Endothelial cell of umbilical vein (primary cell): ENCODE measurements around the gene PLCH1. TPM values are rescaled to one million over a fixed set of nuclear protein-coding genes. Genes with fewer than 3 reads are reported as not detected.

Source experiments
- BruUV-seq: library from RNA; stranded (reverse); fragments of 400-500 nt; replicated peaks from 2 replicates; lab custom pipeline; 2021; lab: Mats Ljungman, UMichigan
- CTCF ChIA-PET: fragments of 300-600, 350-600 bp; sonication (Branson Sonifier 250); formaldehyde crosslinking; loops from one replicate; lab custom pipeline; 2021; ENCODE audit warnings: antibody characterized with exemption, inconsistent platforms; lab: Charles Lee
- POLR2A ChIA-PET: fragments of 300-600, 350-600 bp; sonication (Branson Sonifier 250); formaldehyde crosslinking; loops from one replicate; lab custom pipeline; 2021; ENCODE audit warnings: antibody characterized with exemption, inconsistent platforms; lab: Charles Lee
- DNase-seq: peaks from one replicate; pipeline ENCODE4 v3.0.0-alpha.2; 2011; ENCODE audit warnings: low read depth, low spot score
- FAIRE-seq: peaks from 2 replicates; lab custom pipeline; 2011; peaks lifted over from hg19 to GRCh38; lab: Jason Lieb, UNC
- H2AFZ ChIP-seq: 2 replicates; pipeline ENCODE4 v1.6.0; 2012; ENCODE audit warnings: low read depth, low read length, control low read depth, inconsistent platforms
- H3K27ac ChIP-seq: 2 replicates; pipeline ENCODE4 v1.5.1; 2011; ENCODE audit warnings: low read depth, mild to moderate bottlenecking, control low read depth, low read length, moderate library complexity; ENCODE audit not compliant: insufficient read depth
- H3K27me3 ChIP-seq, 2 experiments: 2 replicates each; pipeline versions ENCODE4 v1.6.0 to v1.6.1; 2011; ENCODE audit warnings: low read length in 2 of 2, mixed read lengths in 1 of 2; ENCODE audit not compliant: control insufficient read depth in 2 of 2, insufficient read depth in 2 of 2
- H3K36me3 ChIP-seq, 2 experiments: 2 replicates in 1 of 2; 3 replicates in 1 of 2; pipeline ENCODE4 v1.5.1; 2011; ENCODE audit warnings: low read length in 2 of 2, mild to moderate bottlenecking in 1 of 2, moderate library complexity in 1 of 2; ENCODE audit not compliant: control insufficient read depth in 2 of 2, insufficient read depth in 2 of 2; ENCODE audit errors: extremely low read depth in 1 of 2
- H3K4me1 ChIP-seq: 3 replicates; pipeline ENCODE4 v1.5.1; 2011; ENCODE audit warnings: mild to moderate bottlenecking, low read length; ENCODE audit not compliant: control insufficient read depth, insufficient read depth; ENCODE audit errors: extremely low read depth
- H3K4me2 ChIP-seq: 2 replicates; pipeline ENCODE4 v1.6.1; 2011; ENCODE audit warnings: low read length, control low read depth, mixed read lengths; ENCODE audit not compliant: insufficient read depth
- H3K4me3 ChIP-seq, 3 experiments: fragments of 200-600 bp in 1 of 3; sonication (generic), shearing (Covaris generic) in 1 of 3; replicated peaks in 1 of 3; 2 replicates each; pipeline ENCODE4 v1.5.1; 2011 to 2016; ENCODE audit warnings: control low read depth in 3 of 3, low read length in 3 of 3, mild to moderate bottlenecking in 2 of 3, inconsistent platforms in 1 of 3, low read depth in 1 of 3, moderate library complexity in 1 of 3; ENCODE audit not compliant: insufficient read depth in 1 of 3
- H3K79me2 ChIP-seq: 2 replicates; pipeline ENCODE4 v1.6.0; 2012; ENCODE audit warnings: low read length, inconsistent platforms; ENCODE audit not compliant: control insufficient read depth, insufficient read depth
- H3K9ac ChIP-seq: replicated peaks from 2 replicates; pipeline ENCODE3; 2011; ENCODE audit warnings: low read length, control low read depth; ENCODE audit not compliant: insufficient read depth; ENCODE audit errors: extremely low read depth
- H3K9me1 ChIP-seq: replicated peaks from 3 replicates; pipeline ENCODE4 v1.6.0; 2011; ENCODE audit warnings: mild to moderate bottlenecking, low read length; ENCODE audit not compliant: control insufficient read depth, insufficient read depth; ENCODE audit errors: extremely low read depth
- H3K9me3 ChIP-seq: replicated peaks from 2 replicates; pipeline ENCODE4 v1.5.1; 2012; ENCODE audit warnings: low read length, inconsistent platforms; ENCODE audit not compliant: control insufficient read depth, insufficient read depth
- H4K20me1 ChIP-seq: replicated peaks from 2 replicates; pipeline ENCODE3; 2011; ENCODE audit warnings: mild to moderate bottlenecking, low read length; ENCODE audit not compliant: control insufficient read depth, insufficient read depth; ENCODE audit errors: extremely low read depth
- EZH2 ChIP-seq: IDR thresholded peaks from 2 replicates; pipeline ENCODE4 v1.6.1; 2012; ENCODE audit warnings: borderline replicate concordance, low read depth, mild to moderate bottlenecking, moderate library complexity, low read length, inconsistent platforms; ENCODE audit not compliant: severe bottlenecking
- FOS ChIP-seq: IDR thresholded peaks from 2 replicates; pipeline ENCODE4 v1.6.1; 2011; ENCODE audit warnings: mild to moderate bottlenecking, low read length, moderate library complexity, borderline replicate concordance; ENCODE audit not compliant: insufficient read depth
- GATA2 ChIP-seq: IDR thresholded peaks from 2 replicates; pipeline ENCODE4 v1.7.0; 2011; ENCODE audit warnings: low read depth, mild to moderate bottlenecking, moderate library complexity, mixed read lengths, low read length; ENCODE audit not compliant: insufficient read length, insufficient read depth
- JUN ChIP-seq: IDR thresholded peaks from 2 replicates; pipeline ENCODE4 v1.6.1; 2011; ENCODE audit warnings: borderline replicate concordance, low read depth; ENCODE audit not compliant: insufficient read length, insufficient read depth
- MYC ChIP-seq: IDR thresholded peaks from one replicate; pipeline ENCODE4 v1.6.1; 2011; ENCODE audit warnings: mild to moderate bottlenecking, low read depth, low read length
- POLR2A ChIP-seq: IDR thresholded peaks from 2 replicates; pipeline ENCODE4 v1.6.1; 2012; ENCODE audit warnings: low read depth, mild to moderate bottlenecking, control low read depth, low read length
- POLR2AphosphoS5 ChIP-seq: IDR thresholded peaks from 2 replicates; pipeline ENCODE4 v1.6.1; 2012; ENCODE audit warnings: low read depth, mild to moderate bottlenecking, control low read depth, low read length, moderate library complexity; ENCODE audit not compliant: insufficient read depth
- dilution Hi-C: fragments of 300-500 bp; cut with MboI; formaldehyde crosslinking; loops from one replicate; pipeline ENCODE4 v1.15.0; 2019; ENCODE audit warnings: low sequenced_read_pairs; ENCODE audit not compliant: extremely low pct_ligation_motif_present
- intact Hi-C: fragments of 100-400 bp; cut with micrococcal nuclease; formaldehyde crosslinking; loops from one replicate; pipeline ENCODE4 v1.10.0; 2022
- polyA plus RNA-seq, 4 experiments: library from polyadenylated mRNA; depleted of rRNA in 3 of 4; stranded (reverse) in 3 of 4; unstranded in 1 of 4; fragments of >200 nt; gene quantifications; 2 replicates each; pipeline versions ENCODE4 v1.2.1 to v1.2.3, GENCODE V29; 2011 to 2012; ENCODE audit warnings: missing spikeins in 1 of 4
- total RNA-seq: library from RNA; stranded (reverse); gene quantifications from 2 replicates; pipeline ENCODE4 v1.2.3, GENCODE V29; 2021
- TF ChIP-seq, protein P1 (sequence below): IDR thresholded peaks from 2 replicates; pipeline ENCODE4 v1.6.1; 2011; ENCODE audit not compliant: insufficient read depth, insufficient read length
- TF ChIP-seq, protein P2 (sequence below), 2 donors: IDR thresholded peaks; 1 replicate in 1 of 2; 2 replicates in 1 of 2; pipeline ENCODE4 v1.5.1; 2011; ENCODE audit warnings: low read length in 2 of 2, mild to moderate bottlenecking in 2 of 2, moderate library complexity in 2 of 2, control low read depth in 1 of 2, inconsistent platforms in 1 of 2, low read depth in 1 of 2; ENCODE audit not compliant: insufficient read depth in 1 of 2; ENCODE audit errors: extremely low read depth in 1 of 2

PLCH1 gene
- total and polyA plus RNA-seq, 2 donors (not counting 3 experiments of a cell fraction or from before 2014, with no cell fraction given), result 0.03 TPM; not detected in 1

DNA sequence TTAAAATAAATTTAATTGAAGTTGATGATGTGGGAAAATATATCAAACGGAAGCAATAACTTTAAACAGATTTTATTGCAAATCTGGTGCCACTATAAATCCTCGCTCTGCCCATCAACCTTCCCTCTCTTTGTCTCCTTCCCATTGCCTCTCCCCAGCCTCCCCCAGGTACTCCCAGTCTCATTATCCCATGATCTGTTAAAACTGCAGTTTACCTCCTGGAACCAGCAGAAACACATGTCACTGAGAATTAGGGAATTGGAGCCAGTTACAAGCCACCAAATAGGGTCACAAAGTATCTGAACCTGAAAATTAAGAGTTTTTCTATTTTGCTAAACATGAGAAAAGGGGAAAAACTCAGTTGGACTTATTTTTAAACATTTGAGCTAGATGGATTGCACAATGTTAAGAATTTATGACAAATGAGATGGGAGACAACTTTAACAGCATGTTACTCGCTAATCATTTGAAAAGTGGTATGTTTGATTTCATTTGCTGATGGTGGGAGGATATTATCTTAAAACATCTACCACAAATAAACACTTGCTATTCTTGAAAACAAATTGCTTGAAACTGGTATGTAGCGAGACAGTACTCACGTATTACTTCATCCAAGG, 2.4 kb downstream of the PLCH1 start:
- no peaks in the 10 kb centered on the region for H3K9me1 ChIP-seq
- TF ChIP-seq MYC, result no peak
- no peak for TF ChIP-seq FOS
- TF ChIP-seq JUN, result no peak
- no peak for TF ChIP-seq GATA2
- TF ChIP-seq, protein P1, sequence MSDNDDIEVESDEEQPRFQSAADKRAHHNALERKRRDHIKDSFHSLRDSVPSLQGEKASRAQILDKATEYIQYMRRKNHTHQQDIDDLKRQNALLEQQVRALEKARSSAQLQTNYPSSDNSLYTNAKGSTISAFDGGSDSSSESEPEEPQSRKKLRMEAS, result no peak
- TF ChIP-seq POLR2AphosphoS5, result no peak
- TF ChIP-seq EZH2, result no peak
- TF ChIP-seq POLR2A, result no peak
- TF ChIP-seq, protein P2, sequence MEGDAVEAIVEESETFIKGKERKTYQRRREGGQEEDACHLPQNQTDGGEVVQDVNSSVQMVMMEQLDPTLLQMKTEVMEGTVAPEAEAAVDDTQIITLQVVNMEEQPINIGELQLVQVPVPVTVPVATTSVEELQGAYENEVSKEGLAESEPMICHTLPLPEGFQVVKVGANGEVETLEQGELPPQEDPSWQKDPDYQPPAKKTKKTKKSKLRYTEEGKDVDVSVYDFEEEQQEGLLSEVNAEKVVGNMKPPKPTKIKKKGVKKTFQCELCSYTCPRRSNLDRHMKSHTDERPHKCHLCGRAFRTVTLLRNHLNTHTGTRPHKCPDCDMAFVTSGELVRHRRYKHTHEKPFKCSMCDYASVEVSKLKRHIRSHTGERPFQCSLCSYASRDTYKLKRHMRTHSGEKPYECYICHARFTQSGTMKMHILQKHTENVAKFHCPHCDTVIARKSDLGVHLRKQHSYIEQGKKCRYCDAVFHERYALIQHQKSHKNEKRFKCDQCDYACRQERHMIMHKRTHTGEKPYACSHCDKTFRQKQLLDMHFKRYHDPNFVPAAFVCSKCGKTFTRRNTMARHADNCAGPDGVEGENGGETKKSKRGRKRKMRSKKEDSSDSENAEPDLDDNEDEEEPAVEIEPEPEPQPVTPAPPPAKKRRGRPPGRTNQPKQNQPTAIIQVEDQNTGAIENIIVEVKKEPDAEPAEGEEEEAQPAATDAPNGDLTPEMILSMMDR (IDR thresholded peaks at IDR 0.05; ENCODE audit: extremely low read depth in 1 of 2, insufficient read depth in 1 of 2, low read depth in 1 of 2, low read length in 2 of 2), result no peak
- H3K27ac ChIP-seq, result no peak overlapping the region
- H3K4me3 ChIP-seq, result no peak overlapping the region
- H3K4me1 ChIP-seq, result peaks cover 7% of the 10 kb centered on the region
- DNase-seq, result no peak
- intact Hi-C loops (no loop called here), dilution Hi-C loops (no loop called here)
- H3K9ac ChIP-seq, result no peak overlapping the region
- no peaks in the 10 kb centered on the region for H3K79me2 ChIP-seq
- ChIA-PET POLR2A (no interaction called here), CTCF (no interaction called here)
- peaks cover 27 to 42% of the 10 kb centered on the region in 2 experiments for H3K27me3 ChIP-seq
- H4K20me1 ChIP-seq, result no peaks in the 10 kb centered on the region
- H2AFZ ChIP-seq, result no peak overlapping the region
- no peak overlapping the region for H3K4me2 ChIP-seq
- FAIRE-seq, result no peak
- BruUV-seq, result no TSS peak
- H3K9me3 ChIP-seq, result no peaks in the 10 kb centered on the region
- no peaks in the 10 kb centered on the region for H3K36me3 ChIP-seq
